ENCODE data around the gene ABHD12.

ABHD12 gene

GRCh38 chr20:25321991-25322390, 68.6 kb downstream of the ABHD12 start:
- H3K27ac ChIP-seq (ENCODE audit: low read depth, low read length, severe bottlenecking): peak overlapping the region; percentile 23
- no peaks in the 10 kb centered on the region for H3K9me3 ChIP-seq (ENCODE audit: control insufficient read depth, low read length)
- H3K4me3 ChIP-seq (ENCODE audit: extremely low read depth, insufficient read depth, low read length, poor library complexity, severe bottlenecking): no peak overlapping the region
- 93% methylated on average over 3 of the region's 4 CpGs; no CpG with 5 or more reads in 1 of the 2 experiments for WGBS, 2 experiments (ENCODE audit: insufficient coverage in 2 of 2)
- H3K36me3 ChIP-seq (ENCODE audit: control insufficient read depth, insufficient read depth, low read length): peaks cover 24% of the 10 kb centered on the region
- peaks cover 5% of the 10 kb centered on the region for H3K4me1 ChIP-seq (ENCODE audit: control insufficient read depth, insufficient read depth, low read length, poor library complexity, severe bottlenecking)

DNA sequence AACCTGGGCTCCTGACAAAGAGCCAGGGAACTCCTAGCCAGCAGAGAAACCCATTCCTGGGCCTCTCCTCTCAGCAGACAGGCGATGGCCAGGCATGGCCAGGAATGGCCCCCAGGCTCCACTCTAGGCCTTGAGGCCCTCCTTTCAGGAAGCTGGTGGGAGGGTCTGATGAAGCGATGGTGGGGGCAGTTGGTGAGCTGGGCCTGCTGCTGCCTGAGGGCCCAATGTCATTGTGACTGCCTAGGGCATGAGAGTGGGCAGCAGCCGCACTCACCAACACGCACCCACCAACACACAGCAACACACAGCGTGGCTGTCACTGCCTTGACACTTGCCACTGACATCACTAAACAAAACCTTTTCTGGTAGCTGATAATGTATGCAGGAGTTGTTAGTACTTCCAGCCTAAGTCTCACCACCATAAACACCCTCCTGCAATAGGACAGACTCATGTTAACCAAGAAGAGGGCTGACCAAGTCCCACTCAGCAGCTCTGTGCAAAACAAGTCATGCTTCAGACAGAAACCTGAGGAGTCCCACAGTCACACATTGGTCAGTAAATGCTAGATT, 69.3 kb downstream of the ABHD12 start:
- Histone ChIP-seq H3K9me3 (ENCODE audit: control insufficient read depth, low read length) (no peaks in the 10 kb centered on the region), H3K4me1 (ENCODE audit: control insufficient read depth, insufficient read depth, low read length, poor library complexity, severe bottlenecking) (peaks cover 5% of the 10 kb centered on the region), H3K27ac (ENCODE audit: low read depth, low read length, severe bottlenecking) (peak overlapping the region; percentile 23), H3K36me3 (ENCODE audit: control insufficient read depth, insufficient read depth, low read length) (peaks cover 24% of the 10 kb centered on the region), H3K4me3 (ENCODE audit: extremely low read depth, insufficient read depth, low read length, poor library complexity, severe bottlenecking) (no peak overlapping the region)
- WGBS, 2 experiments (ENCODE audit: insufficient coverage in 2 of 2): 82 to 83% methylated on average over 1 to 2 of the region's 5 CpGs

- H3K4me3 ChIP-seq (ENCODE audit: extremely low read depth, insufficient read depth, low read length, poor library complexity, severe bottlenecking): no peak overlapping the region
- peaks cover 5% of the 10 kb centered on the region for H3K4me1 ChIP-seq (ENCODE audit: control insufficient read depth, insufficient read depth, low read length, poor library complexity, severe bottlenecking)
- H3K9me3 ChIP-seq (ENCODE audit: control insufficient read depth, low read length): no peaks in the 10 kb centered on the region
- H3K36me3 ChIP-seq (ENCODE audit: control insufficient read depth, insufficient read depth, low read length): peaks cover 24% of the 10 kb centered on the region
- 89 to 94% methylated on average over 9 to 11 of the region's 13 CpGs for WGBS, 2 experiments (ENCODE audit: insufficient coverage in 2 of 2)
- H3K27ac ChIP-seq (ENCODE audit: low read depth, low read length, severe bottlenecking): no peak overlapping the region
Observed at GRCh38 chr20:25320035-25320800, 70.4 kb downstream of the ABHD12 start.

DNA sequence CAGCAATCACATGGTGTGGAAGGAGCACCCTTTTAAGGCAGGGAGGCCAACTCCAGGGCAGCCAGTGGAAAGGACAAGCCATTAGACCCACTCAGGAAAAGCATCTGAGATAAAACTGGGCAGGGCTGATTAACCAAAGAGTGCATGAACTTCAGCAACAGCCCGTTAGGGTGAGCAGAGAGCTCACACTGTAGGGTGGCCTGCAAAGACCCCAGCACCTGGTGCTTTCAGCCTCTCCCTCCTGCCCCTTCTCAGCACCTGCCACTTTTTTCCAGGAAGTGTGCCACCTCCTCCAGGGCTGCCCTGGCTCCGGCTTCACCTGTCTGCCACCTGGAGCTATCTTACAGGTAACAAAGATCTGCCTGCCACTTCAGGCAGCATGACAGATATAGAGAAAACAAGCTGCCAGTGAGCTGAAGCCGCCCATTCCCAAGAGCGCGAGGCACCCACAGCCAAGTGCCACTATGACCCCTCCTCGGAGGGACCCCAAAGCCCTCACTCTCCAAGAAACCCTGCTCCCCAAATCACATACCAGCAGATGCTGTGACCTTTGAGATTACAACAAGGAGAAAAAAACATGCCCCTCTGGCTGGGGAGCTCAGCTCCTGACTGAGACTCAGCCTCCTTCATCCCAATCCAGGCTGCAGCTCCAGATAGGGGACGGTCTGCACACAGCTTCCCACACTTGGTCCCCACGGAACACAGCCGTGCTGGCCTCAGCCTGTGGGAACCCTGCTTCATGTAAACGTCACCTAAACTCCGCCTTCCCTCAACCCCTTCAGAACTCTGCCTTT, 71.2 kb downstream of the ABHD12 start:
- WGBS, 2 experiments (ENCODE audit: insufficient coverage in 2 of 2): 92 to 94% methylated on average over 10 to 11 of the region's 11 CpGs
- peaks cover 5% of the 10 kb centered on the region for H3K4me1 ChIP-seq (ENCODE audit: control insufficient read depth, insufficient read depth, low read length, poor library complexity, severe bottlenecking)
- H3K27ac ChIP-seq (ENCODE audit: low read depth, low read length, severe bottlenecking): peak overlapping the region; percentile 36
- no peak overlapping the region for H3K4me3 ChIP-seq (ENCODE audit: extremely low read depth, insufficient read depth, low read length, poor library complexity, severe bottlenecking)
- no peaks in the 10 kb centered on the region for H3K9me3 ChIP-seq (ENCODE audit: control insufficient read depth, low read length)
- H3K36me3 ChIP-seq (ENCODE audit: control insufficient read depth, insufficient read depth, low read length): peaks cover 31% of the 10 kb centered on the region

GRCh38 chr20:25318471-25319240, 72.0 kb downstream of the ABHD12 start:
- no peak overlapping the region for H3K4me3 ChIP-seq (ENCODE audit: extremely low read depth, insufficient read depth, low read length, poor library complexity, severe bottlenecking)
- H3K36me3 ChIP-seq (ENCODE audit: control insufficient read depth, insufficient read depth, low read length): peaks cover 37% of the 10 kb centered on the region
- H3K9me3 ChIP-seq (ENCODE audit: control insufficient read depth, low read length): no peaks in the 10 kb centered on the region
- H3K4me1 ChIP-seq (ENCODE audit: control insufficient read depth, insufficient read depth, low read length, poor library complexity, severe bottlenecking): peaks cover 5% of the 10 kb centered on the region
- WGBS, 2 experiments (ENCODE audit: insufficient coverage in 2 of 2): 93 to 97% methylated on average over 14 to 16 of the region's 16 CpGs
- H3K27ac ChIP-seq (ENCODE audit: low read depth, low read length, severe bottlenecking): peak overlapping the region; percentile 36

DNA sequence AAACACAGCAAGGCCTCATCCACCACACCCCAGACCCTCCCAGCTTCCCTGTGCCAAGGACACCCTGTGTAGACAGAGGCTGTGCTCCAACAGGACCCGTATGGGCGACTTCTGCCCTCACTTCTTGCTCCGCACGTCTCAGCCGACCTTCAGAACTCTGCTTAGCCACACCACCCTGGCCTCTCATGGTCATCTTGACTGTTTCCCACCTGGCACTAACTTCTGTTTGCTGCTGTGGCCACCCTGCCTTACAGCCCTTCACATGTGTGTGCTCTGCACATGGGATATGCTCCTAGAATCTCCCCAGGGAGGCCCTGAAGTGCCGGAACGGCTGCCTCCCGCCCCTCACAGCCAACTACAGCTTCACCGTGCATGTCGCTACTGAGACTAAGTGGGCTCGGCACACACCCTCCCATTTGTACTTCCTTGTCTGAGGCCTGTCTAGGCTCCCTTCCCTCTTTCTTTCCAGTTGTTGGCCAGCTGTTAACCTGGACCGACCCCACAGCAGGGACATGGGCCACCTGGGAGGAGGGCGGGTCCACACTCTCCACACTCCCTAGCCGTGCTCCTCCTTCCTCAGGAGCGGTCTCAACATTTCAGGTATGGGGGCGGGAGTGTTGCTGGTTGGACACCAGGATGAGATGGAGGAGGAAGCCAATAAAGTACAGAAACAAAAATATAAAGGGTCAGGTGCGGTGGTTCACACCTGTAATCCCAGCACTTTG, 73.1 kb downstream of the ABHD12 start:
- peaks cover 5% of the 10 kb centered on the region for H3K4me1 ChIP-seq (ENCODE audit: control insufficient read depth, insufficient read depth, low read length, poor library complexity, severe bottlenecking)
- peaks cover 27% of the 10 kb centered on the region for H3K36me3 ChIP-seq (ENCODE audit: control insufficient read depth, insufficient read depth, low read length)
- no peak overlapping the region for H3K4me3 ChIP-seq (ENCODE audit: extremely low read depth, insufficient read depth, low read length, poor library complexity, severe bottlenecking)
- no peaks in the 10 kb centered on the region for H3K9me3 ChIP-seq (ENCODE audit: control insufficient read depth, low read length)
- WGBS, 2 experiments (ENCODE audit: insufficient coverage in 2 of 2): 85 to 92% methylated on average over 12 to 15 of the region's 17 CpGs
- H3K27ac ChIP-seq (ENCODE audit: low read depth, low read length, severe bottlenecking): no peak overlapping the region

- Histone ChIP-seq H3K36me3 (ENCODE audit: control insufficient read depth, insufficient read depth, low read length) (peaks cover 23% of the 10 kb centered on the region), H3K4me1 (ENCODE audit: control insufficient read depth, insufficient read depth, low read length, poor library complexity, severe bottlenecking) (peaks cover under 1% of the 10 kb centered on the region), H3K4me3 (ENCODE audit: extremely low read depth, insufficient read depth, low read length, poor library complexity, severe bottlenecking) (no peak overlapping the region), H3K9me3 (ENCODE audit: control insufficient read depth, low read length) (no peaks in the 10 kb centered on the region), H3K27ac (ENCODE audit: low read depth, low read length, severe bottlenecking) (no peak overlapping the region)
- 93% methylated on average over 11 of the region's 11 CpGs for WGBS, 2 experiments (ENCODE audit: insufficient coverage in 2 of 2)
Observed at GRCh38 chr20:25316506-25317190, 74.0 kb downstream of the ABHD12 start.

- Histone ChIP-seq H3K36me3 (ENCODE audit: control insufficient read depth, insufficient read depth, low read length) (peaks cover 23% of the 10 kb centered on the region), H3K4me1 (ENCODE audit: control insufficient read depth, insufficient read depth, low read length, poor library complexity, severe bottlenecking) (peaks cover 10% of the 10 kb centered on the region), H3K27ac (ENCODE audit: low read depth, low read length, severe bottlenecking) (no peak overlapping the region), H3K4me3 (ENCODE audit: extremely low read depth, insufficient read depth, low read length, poor library complexity, severe bottlenecking) (no peak overlapping the region), H3K9me3 (ENCODE audit: control insufficient read depth, low read length) (no peaks in the 10 kb centered on the region)
- 81 to 88% methylated on average over 6 to 7 of the region's 8 CpGs for WGBS, 2 experiments (ENCODE audit: insufficient coverage in 2 of 2)
Observed at GRCh38 chr20:25315418-25316210, 75.0 kb downstream of the ABHD12 start.

Measured in mesodermal cell (in vitro differentiated cells).